ENCODE data around the gene MEX3A. TPM values are rescaled to one million over a fixed set of nuclear protein-coding genes. Genes with fewer than 3 reads are reported as not detected.

MEX3A gene
- total RNA-seq, 4 donors from 2014 or later: 0.17 to 0.57 (median 0.27) TPM

- no peak for TF ChIP-seq CTCF (IDR thresholded peaks at IDR 0.05; ENCODE audit: low read depth)
These were observed 4.9 kb downstream of the MEX3A start for GRCh38 chr1:156077430-156077760.

GRCh38 chr1:156076609-156077429, 5.4 kb downstream of the MEX3A start:
- TF ChIP-seq CTCF (IDR thresholded peaks at IDR 0.05; ENCODE audit: low read depth): no peak

- TF ChIP-seq CTCF (IDR thresholded peaks at IDR 0.05; ENCODE audit: low read depth): no peak
These were observed 6.5 kb downstream of the MEX3A start for GRCh38 chr1:156075775-156076204.

- no peak for TF ChIP-seq CTCF (IDR thresholded peaks at IDR 0.05; ENCODE audit: low read depth)
These were observed 7.1 kb downstream of the MEX3A start for GRCh38 chr1:156075162-156075561.

- TF ChIP-seq CTCF (IDR thresholded peaks at IDR 0.05; ENCODE audit: low read depth): no peak
These were observed 7.6 kb downstream of the MEX3A start for GRCh38 chr1:156074661-156075060.

GRCh38 chr1:156073740-156074139, 8.5 kb downstream of the MEX3A start:
- no peak for TF ChIP-seq CTCF (IDR thresholded peaks at IDR 0.05; ENCODE audit: low read depth)

GRCh38 chr1:156073110-156073687, 9.1 kb downstream of the MEX3A start:
- no peak for TF ChIP-seq CTCF (IDR thresholded peaks at IDR 0.05; ENCODE audit: low read depth)

Measured in subcutaneous adipose tissue (tissue), 4 donors.